Neuron (in vitro differentiated cells): Measurements from ENCODE around the gene TTLL4.

ENCODE experiments used
- H2AFZ ChIP-seq: one replicate; pipeline ENCODE4 v1.6.1; 2013; ENCODE audit warnings: low read depth, mild to moderate bottlenecking, inconsistent platforms, low read length, moderate library complexity
- H3K27me3 ChIP-seq: one replicate; pipeline ENCODE4 v1.6.1; 2013; ENCODE audit warnings: low read length; ENCODE audit not compliant: insufficient read depth
- H3K36me3 ChIP-seq: one replicate; pipeline ENCODE4 v1.6.1; 2013; ENCODE audit warnings: low read length; ENCODE audit not compliant: insufficient read depth
- H3K4me1 ChIP-seq: one replicate; pipeline ENCODE4 v1.6.1; 2013; ENCODE audit warnings: low read length; ENCODE audit not compliant: insufficient read depth
- H3K4me3 ChIP-seq: 2 replicates; pipeline ENCODE4 v1.5.1; 2013; ENCODE audit warnings: mild to moderate bottlenecking, low read length, moderate library complexity
- H3K9me3 ChIP-seq: one replicate; pipeline ENCODE4 v1.6.1; 2013; ENCODE audit warnings: low read length

The TTLL4 gene

DNA sequence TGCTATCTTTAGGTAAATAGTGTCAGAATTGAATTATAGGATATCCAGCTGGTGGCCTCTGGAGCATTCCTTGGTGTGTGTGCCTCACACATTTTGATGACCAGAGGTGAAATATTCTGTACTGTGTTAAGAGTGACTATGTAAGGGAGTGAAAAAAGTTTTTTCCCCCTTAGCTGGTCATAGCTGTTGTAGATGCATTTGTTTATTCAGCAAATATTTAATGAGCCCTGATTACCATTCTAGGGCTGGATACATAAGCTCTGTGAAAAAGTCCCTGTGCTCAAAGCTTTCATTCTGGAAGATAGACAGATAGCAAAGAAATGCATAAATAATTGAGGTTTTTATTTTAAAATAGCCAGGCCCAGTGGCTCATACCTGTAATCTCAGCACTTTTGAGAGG is 10.9 kb downstream of the TTLL4 start:
- Histone ChIP-seq H3K9me3 (peaks cover 4% of the 10 kb centered on the region), H3K27me3 (no peaks in the 10 kb centered on the region), H3K4me3 (no peak overlapping the region), H3K4me1 (no peaks in the 10 kb centered on the region), H2AFZ (no peak overlapping the region), H3K36me3 (peaks cover 22% of the 10 kb centered on the region)

DNA sequence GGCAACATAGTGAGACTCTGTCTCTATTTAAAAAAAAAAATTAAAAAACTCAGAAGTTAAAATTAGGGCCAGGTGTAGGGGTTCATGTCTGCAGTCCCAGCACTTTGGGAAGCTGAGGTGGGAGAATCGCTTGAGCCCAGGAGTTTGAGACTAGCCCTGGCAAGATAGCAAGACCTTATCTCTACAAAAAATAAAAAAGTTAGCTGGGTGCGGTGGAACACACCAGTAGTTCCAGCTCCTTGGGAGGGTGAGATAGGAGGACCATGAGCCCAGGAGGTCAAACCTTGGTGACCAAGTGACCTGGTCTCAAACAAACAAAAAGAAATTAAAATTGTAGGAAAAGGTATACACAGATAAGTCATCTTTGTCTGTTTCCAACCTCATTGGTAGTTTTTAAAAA is 11.3 kb downstream of the TTLL4 start:
- no peaks in the 10 kb centered on the region for H3K4me1 ChIP-seq
- H2AFZ ChIP-seq: no peak overlapping the region
- H3K27me3 ChIP-seq: no peaks in the 10 kb centered on the region
- H3K36me3 ChIP-seq: peaks cover 18% of the 10 kb centered on the region
- H3K9me3 ChIP-seq: peaks cover 7% of the 10 kb centered on the region
- H3K4me3 ChIP-seq: no peak overlapping the region

GRCh38 chr2:218722419-218722818 is 11.8 kb downstream of the TTLL4 start:
- H2AFZ ChIP-seq: no peak overlapping the region
- H3K27me3 ChIP-seq: no peaks in the 10 kb centered on the region
- no peaks in the 10 kb centered on the region for H3K4me1 ChIP-seq
- H3K9me3 ChIP-seq: peaks cover 9% of the 10 kb centered on the region
- peaks cover 15% of the 10 kb centered on the region for H3K36me3 ChIP-seq
- no peak overlapping the region for H3K4me3 ChIP-seq

GRCh38 chr2:218722876-218723785 is 12.5 kb downstream of the TTLL4 start:
- Histone ChIP-seq H3K27me3 (no peaks in the 10 kb centered on the region), H3K9me3 (peaks cover 12% of the 10 kb centered on the region), H3K4me1 (no peaks in the 10 kb centered on the region), H2AFZ (no peak overlapping the region), H3K36me3 (peaks cover 11% of the 10 kb centered on the region), H3K4me3 (no peak overlapping the region)

DNA sequence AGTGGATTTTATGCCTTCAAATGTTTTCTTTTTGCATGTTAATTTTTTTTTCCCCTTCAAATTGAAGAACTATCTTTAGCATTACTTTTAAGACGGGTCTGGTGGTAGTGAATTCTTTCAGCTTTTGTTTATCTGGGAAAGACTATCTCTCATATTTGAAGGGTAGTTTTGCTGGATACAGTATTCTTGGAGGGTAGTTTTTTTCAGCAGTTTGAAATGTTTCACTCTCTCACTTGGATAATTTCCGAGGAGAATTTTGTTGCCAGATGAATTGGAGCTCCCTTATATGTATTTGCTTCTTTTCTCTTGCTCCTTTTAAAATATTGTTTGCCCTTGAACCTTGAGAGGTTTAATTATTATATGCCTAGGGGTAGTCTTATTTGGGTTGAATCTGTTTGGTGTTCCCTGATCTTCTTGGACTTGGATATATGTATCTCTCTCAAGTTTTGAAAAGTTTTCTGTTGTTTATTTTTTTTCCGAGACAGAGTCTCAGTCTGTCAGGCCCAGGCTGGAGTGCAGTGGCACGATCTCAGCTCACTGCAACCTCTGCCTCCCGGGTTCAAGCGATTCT is 15.5 kb downstream of the TTLL4 start:
- Histone ChIP-seq H3K4me1 (no peaks in the 10 kb centered on the region), H3K36me3 (peaks cover 4% of the 10 kb centered on the region), H3K9me3 (peaks cover 14% of the 10 kb centered on the region), H2AFZ (no peak overlapping the region), H3K27me3 (no peaks in the 10 kb centered on the region), H3K4me3 (no peak overlapping the region)

- peaks cover 6% of the 10 kb centered on the region for H3K4me1 ChIP-seq
- H3K27me3 ChIP-seq: no peaks in the 10 kb centered on the region
- no peak overlapping the region for H2AFZ ChIP-seq
- peaks cover 14% of the 10 kb centered on the region for H3K9me3 ChIP-seq
- peaks cover 4% of the 10 kb centered on the region for H3K36me3 ChIP-seq
- H3K4me3 ChIP-seq: no peak overlapping the region
Measured at GRCh38 chr2:218727502-218728165, 17.0 kb downstream of the TTLL4 start.

- Histone ChIP-seq H3K36me3 (peaks cover 4% of the 10 kb centered on the region), H3K4me3 (no peak overlapping the region), H2AFZ (no peak overlapping the region)
Measured at GRCh38 chr2:218729640-218730039, 19.0 kb downstream of the TTLL4 start.

GRCh38 chr2:218732052-218732760 is 21.6 kb downstream of the TTLL4 start:
- Histone ChIP-seq H2AFZ (no peak overlapping the region), H3K4me1 (peaks cover 6% of the 10 kb centered on the region), H3K36me3 (peaks cover 6% of the 10 kb centered on the region), H3K9me3 (peaks cover 7% of the 10 kb centered on the region), H3K27me3 (no peaks in the 10 kb centered on the region), H3K4me3 (no peak overlapping the region)

More at GRCh38 chr2:218729640-218730039, 19.0 kb downstream of the TTLL4 start:
- Histone ChIP-seq H3K4me1 (peaks cover 6% of the 10 kb centered on the region), H3K27me3 (no peaks in the 10 kb centered on the region), H3K9me3 (peaks cover 12% of the 10 kb centered on the region)

DNA sequence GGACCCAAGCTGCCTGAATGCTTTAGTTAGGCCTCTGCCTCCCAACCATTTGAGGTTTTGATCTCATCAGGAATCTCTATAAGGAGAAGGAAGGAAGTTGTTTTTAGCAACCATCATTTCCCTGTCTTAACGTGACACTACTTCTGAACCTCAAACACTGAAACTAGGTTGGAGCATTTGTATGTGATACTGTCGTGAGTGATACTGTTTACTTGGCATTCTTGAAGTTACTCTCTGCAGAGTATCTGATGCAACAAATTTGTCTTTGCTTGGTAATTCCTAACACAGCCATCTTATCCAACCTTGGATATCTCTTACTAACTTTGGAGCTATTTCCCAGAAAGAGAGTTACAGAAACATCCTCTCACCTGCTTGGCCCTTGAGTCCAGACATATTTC is 22.1 kb downstream of the TTLL4 start:
- Histone ChIP-seq H3K4me3 (no peak overlapping the region), H2AFZ (no peak overlapping the region), H3K27me3 (no peaks in the 10 kb centered on the region), H3K9me3 (peaks cover 6% of the 10 kb centered on the region), H3K4me1 (peaks cover 6% of the 10 kb centered on the region), H3K36me3 (peaks cover 12% of the 10 kb centered on the region)

- H3K4me1 ChIP-seq: peaks cover 6% of the 10 kb centered on the region
- H3K36me3 ChIP-seq: peaks cover 17% of the 10 kb centered on the region
- no peak overlapping the region for H2AFZ ChIP-seq
- no peaks in the 10 kb centered on the region for H3K27me3 ChIP-seq
- no peak overlapping the region for H3K4me3 ChIP-seq
- H3K9me3 ChIP-seq: peaks cover 2% of the 10 kb centered on the region
Measured at GRCh38 chr2:218733171-218734021, 22.8 kb downstream of the TTLL4 start.

DNA sequence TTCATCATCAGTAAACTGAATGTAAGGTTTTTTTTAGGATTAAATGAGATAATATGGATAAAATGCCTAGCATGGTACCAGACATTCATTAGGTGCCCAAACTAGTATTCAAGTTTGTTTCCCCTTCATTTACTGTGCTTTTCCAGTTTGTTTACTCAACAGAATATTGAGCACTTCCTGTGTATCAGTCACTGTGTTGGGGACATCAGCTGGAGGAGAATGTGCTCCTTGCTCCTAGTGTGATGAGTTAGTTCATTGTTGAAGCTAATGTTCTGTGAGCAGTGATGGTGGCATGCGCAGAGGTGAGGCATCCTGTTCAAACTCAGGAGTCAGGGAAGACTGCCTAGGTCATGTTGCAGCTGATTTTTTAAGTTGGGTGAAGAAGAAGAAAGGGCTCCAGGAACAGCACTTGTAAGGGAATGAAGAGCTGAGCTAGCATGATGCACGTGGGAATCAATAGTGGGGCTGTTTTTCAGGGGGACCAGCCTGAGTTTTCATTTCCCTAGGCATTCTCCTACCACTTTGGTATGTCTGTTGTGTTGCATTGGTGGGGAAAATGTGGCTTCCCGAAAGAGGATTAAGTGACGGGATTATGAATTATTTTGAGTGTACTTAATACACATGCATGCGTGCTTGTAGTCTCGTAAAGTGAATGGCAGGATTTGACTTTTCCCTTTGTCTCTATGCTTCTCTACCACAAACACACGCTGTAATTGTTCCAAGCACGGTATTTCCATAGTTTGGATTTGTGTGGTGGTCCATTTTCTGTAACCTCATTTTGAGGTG is 23.7 kb downstream of the TTLL4 start:
- Histone ChIP-seq H3K36me3 (peaks cover 25% of the 10 kb centered on the region), H3K4me1 (peaks cover 6% of the 10 kb centered on the region), H3K9me3 (no peaks in the 10 kb centered on the region), H3K4me3 (no peak overlapping the region), H2AFZ (no peak overlapping the region), H3K27me3 (no peaks in the 10 kb centered on the region)
